Smooth muscle cell (in vitro differentiated cells): ENCODE measurements around the gene ZNF586. TPM values are rescaled to one million over a fixed set of nuclear protein-coding genes. Genes with fewer than 3 reads are reported as not detected.

ENCODE experiments used
- DNase-seq: peaks from one replicate; lab custom pipeline; 2025; ENCODE audit not compliant: unreplicated experiment; lab: John Stamatoyannopoulos, UW
- H2AFZ ChIP-seq: fragments of 200-600 bp; sonication (generic); 2 replicates; pipeline ENCODE4 v1.6.0; 2016; ENCODE audit warnings: antibody characterized with exemption, low read depth, mild to moderate bottlenecking
- H3F3A ChIP-seq: fragments of 200-600 bp; sonication (generic); 2 replicates; pipeline ENCODE4 v1.6.0; 2017; ENCODE audit warnings: antibody characterized with exemption, low read depth
- H3K27ac ChIP-seq: fragments of 200-600 bp; sonication (generic); 2 replicates; pipeline ENCODE4 v1.5.1; 2016; ENCODE audit warnings: low read depth, mild to moderate bottlenecking
- H3K27me3 ChIP-seq: fragments of 200-600 bp; sonication (generic); 2 replicates; pipeline ENCODE4 v1.6.1; 2016; ENCODE audit warnings: low read depth, mild to moderate bottlenecking
- H3K36me3 ChIP-seq: fragments of 200-600 bp; sonication (generic); 2 replicates; pipeline ENCODE4 v1.5.1; 2016; ENCODE audit warnings: low read depth
- H3K4me1 ChIP-seq: fragments of 200-600 bp; sonication (generic); 2 replicates; pipeline ENCODE4 v1.5.1; 2016; ENCODE audit warnings: low read depth
- H3K4me2 ChIP-seq: fragments of 200-600 bp; sonication (generic); 2 replicates; pipeline ENCODE4 v1.6.0; 2016; ENCODE audit warnings: mild to moderate bottlenecking
- H3K4me3 ChIP-seq: fragments of 200-600 bp; sonication (generic); 2 replicates; pipeline ENCODE4 v1.5.1; 2016; ENCODE audit warnings: mild to moderate bottlenecking
- H3K79me2 ChIP-seq: fragments of 200-600 bp; sonication (generic); 2 replicates; pipeline ENCODE4 v1.6.0; 2016; ENCODE audit warnings: low read depth, mild to moderate bottlenecking
- H3K9ac ChIP-seq: fragments of 200-600 bp; sonication (generic); 2 replicates; pipeline ENCODE4 v1.6.0; 2016; ENCODE audit warnings: low read depth
- H3K9me3 ChIP-seq: fragments of 200-600 bp; sonication (generic); replicated peaks from 2 replicates; pipeline ENCODE4 v1.5.1; 2016; ENCODE audit warnings: low read depth
- H4K20me1 ChIP-seq: fragments of 200-600 bp; sonication (generic); 2 replicates; pipeline ENCODE4 v1.6.0; 2016; ENCODE audit warnings: low read depth
- CTCF ChIP-seq: fragments of 200-600 bp; sonication (generic); IDR thresholded peaks from 2 replicates; pipeline ENCODE4 v1.5.1; 2017; ENCODE audit warnings: borderline replicate concordance, mild to moderate bottlenecking, antibody characterized with exemption; ENCODE audit not compliant: insufficient read depth, poor library complexity, severe bottlenecking
- whole genome bisulfite sequencing: methylation state at CpG from one replicate; pipeline ENCODE4 v1.1.7; 2016; ENCODE audit warnings: low lambda C conversion rate; 5-methylcytosine and 5-hydroxymethylcytosine counted together
- polyA plus RNA-seq: library from polyadenylated mRNA; unstranded; fragments of >200 nt; fragmentation: Nextera tagmentation; extraction: Ambion mirVana; gene quantifications from 2 replicates; pipeline ENCODE4 v1.2.1, GENCODE V29; 2016
- total RNA-seq: library from RNA; depleted of rRNA; stranded (reverse); fragments of >200 nt; gene quantifications from 2 replicates; pipeline ENCODE4 v1.2.3, GENCODE V29; 2014

The ZNF586 gene
- total and polyA plus RNA-seq, 2 experiments from 2014 or later: 3.2 to 8.2 TPM

GRCh38 chr19:57748029-57748428 is 21.4 kb upstream of the ZNF586 start:
- H3K27ac ChIP-seq: no peak overlapping the region
- peak overlapping the region; percentile 89 for H3K4me3 ChIP-seq
- H3K36me3 ChIP-seq: peaks cover 27% of the 10 kb centered on the region
- H3K79me2 ChIP-seq: peaks cover 41% of the 10 kb centered on the region
- no peaks in the 10 kb centered on the region for H3K9me3 ChIP-seq
- DNase-seq: no peak
- H3F3A ChIP-seq: no peaks in the 10 kb centered on the region
- no peak overlapping the region for H3K9ac ChIP-seq
- peaks cover 7% of the 10 kb centered on the region for H3K4me1 ChIP-seq
- H4K20me1 ChIP-seq: peaks cover 7% of the 10 kb centered on the region
- TF ChIP-seq CTCF: no peak
- H2AFZ ChIP-seq: no peak overlapping the region
- 99% methylated on average over 3 of the region's 3 CpGs for WGBS
- H3K4me2 ChIP-seq: peak overlapping the region; percentile 92
- no peaks in the 10 kb centered on the region for H3K27me3 ChIP-seq

- Histone ChIP-seq H3K4me2 (no peak overlapping the region), H3K36me3 (peaks cover 52% of the 10 kb centered on the region), H3K4me3 (no peak overlapping the region), H2AFZ (no peak overlapping the region), H3K9me3 (peaks cover 18% of the 10 kb centered on the region), H4K20me1 (peaks cover 7% of the 10 kb centered on the region), H3K27me3 (no peaks in the 10 kb centered on the region), H3K79me2 (peaks cover 20% of the 10 kb centered on the region), H3K9ac (no peak overlapping the region), H3F3A (no peaks in the 10 kb centered on the region), H3K4me1 (no peaks in the 10 kb centered on the region), H3K27ac (no peak overlapping the region)
- TF ChIP-seq CTCF: no peak
- 97% methylated on average over 10 of the region's 10 CpGs for WGBS
- no peak for DNase-seq
These were observed 15.3 kb upstream of the ZNF586 start for GRCh38 chr19:57754091-57754673.

GRCh38 chr19:57755031-57755430 is 14.4 kb upstream of the ZNF586 start:
- Histone ChIP-seq H3K4me2 (no peak overlapping the region), H4K20me1 (peaks cover 3% of the 10 kb centered on the region), H3K4me3 (no peak overlapping the region), H3K27ac (no peak overlapping the region), H3K36me3 (peaks cover 45% of the 10 kb centered on the region), H3K27me3 (no peaks in the 10 kb centered on the region), H3F3A (no peaks in the 10 kb centered on the region), H3K4me1 (no peaks in the 10 kb centered on the region), H2AFZ (no peak overlapping the region), H3K79me2 (peaks cover 12% of the 10 kb centered on the region), H3K9ac (no peak overlapping the region), H3K9me3 (peaks cover 18% of the 10 kb centered on the region)
- DNase-seq: no peak
- no peak for TF ChIP-seq CTCF
- WGBS: 100% methylated on average over 4 of the region's 4 CpGs

GRCh38 chr19:57757941-57758340 is 11.5 kb upstream of the ZNF586 start:
- TF ChIP-seq CTCF: no peak
- Histone ChIP-seq H3K9me3 (peaks cover 18% of the 10 kb centered on the region), H3K4me3 (no peak overlapping the region), H3K4me1 (no peaks in the 10 kb centered on the region), H4K20me1 (no peaks in the 10 kb centered on the region), H3K27ac (no peak overlapping the region), H3K36me3 (peaks cover 29% of the 10 kb centered on the region), H3K79me2 (peaks cover 3% of the 10 kb centered on the region), H3K27me3 (no peaks in the 10 kb centered on the region), H2AFZ (no peak overlapping the region), H3F3A (no peaks in the 10 kb centered on the region), H3K4me2 (no peak overlapping the region), H3K9ac (no peak overlapping the region)
- no peak for DNase-seq
- 97% methylated on average over 2 of the region's 2 CpGs for WGBS
